ENCODE results near the gene ZNF469. TPM values are rescaled to one million over a fixed set of nuclear protein-coding genes. Genes with fewer than 3 reads are reported as not detected.

Gene ZNF469
- total and polyA plus RNA-seq, 11 donors: 0.48 to 2.8 (median 1.00) TPM

DNA sequence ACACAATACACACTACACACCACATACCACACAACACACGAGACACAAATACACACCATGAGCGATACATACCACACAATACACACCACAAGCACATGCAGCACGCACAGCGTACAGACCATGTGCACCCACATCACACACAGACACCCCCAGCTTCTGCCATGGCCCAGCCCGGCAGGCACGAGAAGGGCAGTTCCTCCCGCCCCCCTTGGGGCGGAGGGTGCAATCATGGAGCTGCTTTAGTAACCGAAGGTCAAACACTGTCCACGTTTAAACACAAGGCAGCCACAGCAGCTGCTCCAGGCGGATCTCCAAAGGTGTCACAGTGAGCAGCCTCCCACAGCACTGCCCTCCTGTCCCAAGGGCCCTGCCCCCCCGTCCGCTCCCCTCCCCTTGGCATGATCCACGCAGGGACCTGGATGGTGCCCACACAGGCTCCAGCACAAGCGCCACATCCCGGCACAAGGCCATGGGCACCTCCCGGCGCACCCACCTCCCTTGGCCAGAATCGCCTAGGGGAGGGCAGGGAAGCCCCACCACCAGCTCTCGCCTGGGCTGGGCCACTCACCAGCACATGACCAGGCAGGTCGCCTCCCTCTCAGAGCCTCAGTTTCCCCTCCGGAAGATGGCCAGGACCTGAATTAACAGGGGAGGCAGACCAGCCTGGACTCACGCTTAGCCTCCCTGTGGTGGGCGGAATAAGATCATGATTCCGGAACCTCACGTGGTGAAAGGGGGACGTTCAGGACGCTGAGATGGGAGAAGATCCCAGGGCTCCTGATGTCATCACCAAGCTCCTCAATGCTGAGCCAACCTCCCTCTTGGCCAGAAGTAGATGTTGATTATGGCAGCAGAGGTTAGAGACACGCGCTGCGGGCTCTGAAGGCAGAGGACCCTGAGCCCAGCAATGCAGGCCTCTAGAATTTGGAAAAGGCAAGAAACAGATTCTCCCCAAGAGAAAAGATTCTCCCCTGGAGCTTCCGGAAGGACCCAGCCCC lies 32.6 kb upstream of the ZNF469 start:
- H3K9me3 ChIP-seq: no peaks in the 10 kb centered on the region
- H3K27me3 ChIP-seq: no peaks in the 10 kb centered on the region
- ATAC-seq: no peak
- DNase-seq: peak in 2 of 5 donors; percentile 25 to 45
- no peak overlapping the region for H3K4me3 ChIP-seq
- no peaks in the 10 kb centered on the region for H3K36me3 ChIP-seq
- TF ChIP-seq POLR2A (IDR thresholded peaks at IDR 0.05): no peak
- TF ChIP-seq, protein P1, sequence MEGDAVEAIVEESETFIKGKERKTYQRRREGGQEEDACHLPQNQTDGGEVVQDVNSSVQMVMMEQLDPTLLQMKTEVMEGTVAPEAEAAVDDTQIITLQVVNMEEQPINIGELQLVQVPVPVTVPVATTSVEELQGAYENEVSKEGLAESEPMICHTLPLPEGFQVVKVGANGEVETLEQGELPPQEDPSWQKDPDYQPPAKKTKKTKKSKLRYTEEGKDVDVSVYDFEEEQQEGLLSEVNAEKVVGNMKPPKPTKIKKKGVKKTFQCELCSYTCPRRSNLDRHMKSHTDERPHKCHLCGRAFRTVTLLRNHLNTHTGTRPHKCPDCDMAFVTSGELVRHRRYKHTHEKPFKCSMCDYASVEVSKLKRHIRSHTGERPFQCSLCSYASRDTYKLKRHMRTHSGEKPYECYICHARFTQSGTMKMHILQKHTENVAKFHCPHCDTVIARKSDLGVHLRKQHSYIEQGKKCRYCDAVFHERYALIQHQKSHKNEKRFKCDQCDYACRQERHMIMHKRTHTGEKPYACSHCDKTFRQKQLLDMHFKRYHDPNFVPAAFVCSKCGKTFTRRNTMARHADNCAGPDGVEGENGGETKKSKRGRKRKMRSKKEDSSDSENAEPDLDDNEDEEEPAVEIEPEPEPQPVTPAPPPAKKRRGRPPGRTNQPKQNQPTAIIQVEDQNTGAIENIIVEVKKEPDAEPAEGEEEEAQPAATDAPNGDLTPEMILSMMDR (IDR thresholded peaks at IDR 0.05): no peak
- H3K4me1 ChIP-seq: no peaks in the 10 kb centered on the region
- H3K27ac ChIP-seq: no peak overlapping the region
- WGBS, 4 donors: 84 to 86% (median 84%) methylated on average over 32 of the region's 32 CpGs
- intact Hi-C loops (cut with DNase I): no loop called here

DNA sequence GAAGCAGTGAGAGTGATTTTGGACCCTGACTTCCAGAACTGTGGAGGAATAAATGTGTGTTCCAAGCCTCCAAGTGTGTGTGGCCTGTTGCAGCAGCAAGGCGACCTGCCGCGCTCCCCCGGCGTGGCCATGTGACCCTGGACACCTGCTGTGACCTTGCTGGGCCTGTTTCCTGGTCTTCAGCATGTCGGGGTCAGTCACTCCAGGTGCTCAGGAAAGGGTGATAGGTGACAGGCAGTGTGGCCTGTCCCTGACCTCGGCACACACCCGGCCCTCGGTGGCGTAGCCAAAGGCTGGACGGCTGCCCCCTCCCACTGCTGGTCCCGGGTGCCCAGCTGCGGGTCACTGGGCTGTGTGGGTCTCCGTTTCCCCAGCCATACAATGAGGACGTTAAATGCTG lies 31.8 kb upstream of the ZNF469 start:
- peak in 2 of 5 donors; percentile 18 to 59 for DNase-seq
- WGBS, 4 donors: 83 to 96% (median 84%) methylated on average over 8 to 15 of the region's 15 CpGs

DNA sequence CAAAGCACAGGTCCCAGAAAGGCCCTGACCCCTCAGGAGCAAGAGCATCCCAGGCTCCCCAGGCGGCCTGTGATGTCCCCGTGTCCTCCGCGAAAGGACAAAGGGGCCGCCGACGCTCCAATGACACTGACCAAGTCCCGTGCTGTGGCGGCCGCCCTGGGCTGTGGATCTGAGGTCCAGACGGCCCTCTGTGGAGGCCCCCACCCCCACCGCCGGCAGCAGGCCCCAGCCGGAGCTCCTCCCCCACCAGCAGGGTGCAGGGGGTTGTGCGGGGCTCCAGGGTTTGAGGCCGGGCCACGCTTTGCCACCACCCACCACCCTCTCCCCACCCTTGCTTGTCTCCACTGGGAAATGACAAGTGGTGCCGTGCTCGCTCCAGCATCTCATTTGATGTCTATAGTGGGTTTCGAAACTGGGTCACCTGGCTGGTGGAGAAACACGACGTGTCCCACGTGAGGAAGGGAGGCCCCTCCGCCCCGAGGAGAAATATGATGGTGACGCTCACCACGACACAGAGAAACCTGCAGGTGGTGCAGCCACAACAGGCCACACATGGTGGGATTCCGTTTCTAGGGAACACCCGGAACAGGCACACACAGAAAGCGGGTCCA lies 31.2 kb upstream of the ZNF469 start:
- WGBS, 4 donors: 82 to 90% (median 84%) methylated on average over 16 to 30 of the region's 30 CpGs
- H3K4me1 ChIP-seq: no peaks in the 10 kb centered on the region
- no peaks in the 10 kb centered on the region for H3K27me3 ChIP-seq
- no peak for ATAC-seq
- intact Hi-C loops (cut with DNase I): no loop called here
- no peaks in the 10 kb centered on the region for H3K9me3 ChIP-seq
- H3K4me3 ChIP-seq: no peak overlapping the region
- no peak overlapping the region for H3K27ac ChIP-seq
- H3K36me3 ChIP-seq: no peaks in the 10 kb centered on the region
- DNase-seq: peak in 2 of 5 donors; percentile 7 to 65
- TF ChIP-seq, protein P1 (IDR thresholded peaks at IDR 0.05): no peak

More for the DNA sequence above, 31.8 kb upstream of the ZNF469 start:
- Histone ChIP-seq H3K9me3 (no peaks in the 10 kb centered on the region), H3K27ac (no peak overlapping the region), H3K36me3 (no peaks in the 10 kb centered on the region), H3K4me3 (no peak overlapping the region), H3K27me3 (no peaks in the 10 kb centered on the region), H3K4me1 (no peaks in the 10 kb centered on the region)
- ATAC-seq: no peak
- intact Hi-C loops (cut with DNase I): no loop called here
- TF ChIP-seq POLR2A (IDR thresholded peaks at IDR 0.05): no peak
- TF ChIP-seq, protein P1 (IDR thresholded peaks at IDR 0.05): no peak

All from heart left ventricle (tissue), 16 donors.